Pancreas (tissue), 10 donors: Measurements from ENCODE around the gene LRP5. TPM values are rescaled to one million over a fixed set of nuclear protein-coding genes. Genes with fewer than 3 reads are reported as not detected.
A peak's percentile ranks its signal among the peaks of the same experiment; 100 is the strongest.

Experiments
- ATAC-seq, 4 donors: fragments of 200-7000 bp; cut with Tn5 transposase; one replicate each; pipeline versions ENCODE4 v1.8.0 to v1.9.1; 2020; ENCODE audit warnings: mild to moderate bottlenecking in 4 of 4, moderate library complexity in 4 of 4
- DNase-seq, 6 donors: peaks; one replicate each; pipeline ENCODE4 v3.0.0-alpha.2; 2020
- FAIRE-seq: peaks from 2 replicates; lab custom pipeline; 2012; peaks lifted over from hg19 to GRCh38; lab: Jason Lieb, UNC
- H3K27ac ChIP-seq, 4 donors: fragments of 200-600 bp; sonication (generic); 1 replicate in 3 of 4; 2 replicates in 1 of 4; pipeline versions ENCODE4 v1.5.0 to v1.8.0; 2020
- H3K27me3 ChIP-seq, 4 donors: fragments of 200-600 bp; one replicate each; pipeline ENCODE4 v1.8.0; 2021
- H3K36me3 ChIP-seq, 3 donors: fragments of 200-600 bp; sonication (generic) in 1 of 3; one replicate each; pipeline versions ENCODE4 v1.5.0 to v1.8.0; 2020 to 2021
- H3K4me1 ChIP-seq, 3 donors: fragments of 200-600 bp; one replicate each; pipeline ENCODE4 v1.8.0; 2021
- H3K4me3 ChIP-seq, 4 donors: fragments of 200-600 bp; sonication (generic) in 2 of 4; one replicate each; pipeline versions ENCODE4 v1.5.0 to v1.8.0; 2020 to 2021
- H3K9me3 ChIP-seq, 4 donors: fragments of 200-600 bp; one replicate each; pipeline ENCODE4 v1.8.0; 2021
- CTCF ChIP-seq, 4 donors: fragments of 200-600 bp; sonication (generic) in 3 of 4; IDR thresholded peaks; one replicate each; pipeline versions ENCODE4 v1.5.0 to v1.8.0; 2021; ENCODE audit warnings: antibody characterized with exemption in 4 of 4
- whole genome bisulfite sequencing, 2 donors: extraction: QIAGEN DNeasy Blood & Tissue Kit; methylation state at CpG; one replicate each; pipeline ENCODE4 v1.1.7; 2013; 5-methylcytosine and 5-hydroxymethylcytosine counted together
- intact Hi-C, 3 donors: fragments of 100-400 bp; cut with DNase I; formaldehyde crosslinking; loops; one replicate each; pipeline versions ENCODE4 v1.11.1 to v1.14.2; 2022
- polyA plus RNA-seq, 2 donors: library from polyadenylated mRNA; stranded (reverse); fragments of 200-250 nt; gene quantifications; one replicate each; pipeline ENCODE4 v1.2.3, GENCODE V29; 2013
- total RNA-seq, 6 donors: library from RNA; stranded (reverse); fragmentation: NEBNext Ultra II Directional in 4 of 6; extraction: Animal tissue kit (Norgen Biotek cat#: 25700) in 4 of 6; gene quantifications; one replicate each; pipeline versions ENCODE4 v1.2.1 to v1.2.4, GENCODE V29; 2021 to 2023
- donor health status: healthy with polysubstance abuse.
- donor health status: DM: no; HTN: no; CAD: no; lungs with moderate emphysema.
- donor health status: DM: no; HTN: no; CAD: no.
- donor health status: control.
- donor health status: control.
- donor health status: Bipolar disorder and iron deficiency.
- donor health status: DM: yes; HTN: yes; CAD: no.
- donor health status: DM: no; HTN: no; CAD: no.
- donor health status: DM: no; HTN: no; CAD: no.
- donor health status: DM: yes; HTN: yes; CAD: no.

The LRP5 gene
- total and polyA plus RNA-seq, 8 donors: 27.4 to 62.8 (median 32.5) TPM

GRCh38 chr11:68380786-68381622, 68.6 kb downstream of the LRP5 start:
- WGBS, 2 donors: 80 to 83% methylated on average over 26 of the region's 26 CpGs
- no peak for FAIRE-seq
- H3K4me1 ChIP-seq: peaks cover 0 to 15% (median 4%) of the 10 kb centered on the region in 3 donors
- peak in 3 of 4 donors; percentile 3 to 7 (median 5) for ATAC-seq
- DNase-seq: no peak
- H3K27me3 ChIP-seq: no peaks in the 10 kb centered on the region
- no peaks in the 10 kb centered on the region for H3K36me3 ChIP-seq
- no peak overlapping the region for H3K4me3 ChIP-seq
- TF ChIP-seq CTCF (IDR thresholded peaks at IDR 0.05): no peak
- no peaks in the 10 kb centered on the region for H3K9me3 ChIP-seq
- peak overlapping the region in 3 of 4 donors; percentile 2 to 48 (median 8) for H3K27ac ChIP-seq
- intact Hi-C loops: loop anchor here in 1 of 3 donors (10.0 kb wide), 1 partner anchor 126 kb away; no protein-coding TSS in a partner anchor

GRCh38 chr11:68381716-68382115, 69.3 kb downstream of the LRP5 start:
- WGBS, 2 donors: 75 to 80% methylated on average over 4 of the region's 4 CpGs
- no peak for TF ChIP-seq CTCF (IDR thresholded peaks at IDR 0.05)
- ATAC-seq: no peak
- no peaks in the 10 kb centered on the region for H3K9me3 ChIP-seq
- intact Hi-C loops: loop anchor here in 1 of 3 donors (10.0 kb wide), 1 partner anchor 127 kb away; no protein-coding TSS in a partner anchor
- peaks cover 0 to 15% (median 4%) of the 10 kb centered on the region in 3 donors for H3K4me1 ChIP-seq
- no peak overlapping the region for H3K27ac ChIP-seq
- peak in 1 of 6 donors; percentile 69 for DNase-seq
- FAIRE-seq: no peak
- H3K27me3 ChIP-seq: no peaks in the 10 kb centered on the region
- no peak overlapping the region for H3K4me3 ChIP-seq
- H3K36me3 ChIP-seq: peaks cover 0 to 6% (median 5%) of the 10 kb centered on the region in 3 donors

GRCh38 chr11:68382358-68382998, 70.1 kb downstream of the LRP5 start:
- no peak for TF ChIP-seq CTCF (IDR thresholded peaks at IDR 0.05)
- 80 to 83% methylated on average over 16 of the region's 16 CpGs for whole genome bisulfite sequencing, 2 donors
- Histone ChIP-seq H3K4me3 (no peak overlapping the region), H3K9me3 (no peaks in the 10 kb centered on the region), H3K27me3 (no peaks in the 10 kb centered on the region), H3K4me1 (peaks cover 0 to 15% (median 4%) of the 10 kb centered on the region in 3 donors), H3K27ac (no peak overlapping the region), H3K36me3 (peaks cover 0 to 9% (median 7%) of the 10 kb centered on the region in 3 donors)
- DNase-seq (no peak), ATAC-seq (no peak), FAIRE-seq (no peak)
- intact Hi-C loops: loop anchor here in 1 of 3 donors (10.0 kb wide), 1 partner anchor 128 kb away; no protein-coding TSS in a partner anchor

GRCh38 chr11:68383976-68384501, 71.6 kb downstream of the LRP5 start:
- TF ChIP-seq CTCF (IDR thresholded peaks at IDR 0.05): peak; percentile 76 to 92 (median 86)
- H3K36me3 ChIP-seq: peaks cover 0 to 9% (median 7%) of the 10 kb centered on the region in 3 donors
- ATAC-seq (peak in 3 of 4 donors; percentile 33 to 55 (median 52)), DNase-seq (peak in 5 of 6 donors; percentile 42 to 85 (median 69)), FAIRE-seq (no peak)
- H3K27me3 ChIP-seq: no peaks in the 10 kb centered on the region
- WGBS, 2 donors: 11% methylated on average over 9 of the region's 9 CpGs
- intact Hi-C loops: loop anchor here in 1 of 3 donors (10.0 kb wide), 1 partner anchor 129 kb away; no protein-coding TSS in a partner anchor
- no peak overlapping the region for H3K27ac ChIP-seq
- H3K4me1 ChIP-seq: peaks cover 0 to 15% (median 4%) of the 10 kb centered on the region in 3 donors
- no peaks in the 10 kb centered on the region for H3K9me3 ChIP-seq
- H3K4me3 ChIP-seq: no peak overlapping the region
